BLaER1 treated with 17β-estradiol and CSF1 and Interleukin-3, amounts not matched to agents 10 nM and 100 nM (cell line): ENCODE data around the gene LGALS1.

Experiments used
- H3K27ac ChIP-seq, 11 experiments: shearing (Covaris generic); formaldehyde crosslinking; 2 replicates each; pipeline ENCODE4 v1.8.1; 2022
- H3K27me3 ChIP-seq, 11 experiments: shearing (Covaris generic); formaldehyde crosslinking; 2 replicates each; pipeline ENCODE4 v1.8.1; 2022
- H3K36me3 ChIP-seq, 11 experiments: shearing (Covaris generic); formaldehyde crosslinking; 2 replicates each; pipeline ENCODE4 v1.8.1; 2022
- H3K4me1 ChIP-seq, 10 experiments: shearing (Covaris generic); formaldehyde crosslinking; 2 replicates each; pipeline ENCODE4 v1.8.1; 2022
- H3K4me2 ChIP-seq, 11 experiments: shearing (Covaris generic); formaldehyde crosslinking; 2 replicates each; pipeline ENCODE4 v1.8.1; 2022
- H3K4me3 ChIP-seq, 10 experiments: shearing (Covaris generic); formaldehyde crosslinking; 2 replicates each; pipeline ENCODE4 v1.8.1; 2022
- H3K9ac ChIP-seq, 11 experiments: shearing (Covaris generic); formaldehyde crosslinking; 2 replicates each; pipeline ENCODE4 v1.8.1; 2022
- H3K9me3 ChIP-seq, 11 experiments: shearing (Covaris generic); formaldehyde crosslinking; replicated peaks in 1 of 11; 2 replicates each; pipeline ENCODE4 v1.8.1; 2022
- H4K20me1 ChIP-seq, 11 experiments: shearing (Covaris generic); formaldehyde crosslinking; 2 replicates each; pipeline ENCODE4 v1.8.1; 2022
- Cebpa-rat ChIP-seq, 11 experiments: shearing (Covaris generic); IDR thresholded peaks; 2 replicates each; pipeline ENCODE4 v1.8.1; 2022

Gene LGALS1

DNA sequence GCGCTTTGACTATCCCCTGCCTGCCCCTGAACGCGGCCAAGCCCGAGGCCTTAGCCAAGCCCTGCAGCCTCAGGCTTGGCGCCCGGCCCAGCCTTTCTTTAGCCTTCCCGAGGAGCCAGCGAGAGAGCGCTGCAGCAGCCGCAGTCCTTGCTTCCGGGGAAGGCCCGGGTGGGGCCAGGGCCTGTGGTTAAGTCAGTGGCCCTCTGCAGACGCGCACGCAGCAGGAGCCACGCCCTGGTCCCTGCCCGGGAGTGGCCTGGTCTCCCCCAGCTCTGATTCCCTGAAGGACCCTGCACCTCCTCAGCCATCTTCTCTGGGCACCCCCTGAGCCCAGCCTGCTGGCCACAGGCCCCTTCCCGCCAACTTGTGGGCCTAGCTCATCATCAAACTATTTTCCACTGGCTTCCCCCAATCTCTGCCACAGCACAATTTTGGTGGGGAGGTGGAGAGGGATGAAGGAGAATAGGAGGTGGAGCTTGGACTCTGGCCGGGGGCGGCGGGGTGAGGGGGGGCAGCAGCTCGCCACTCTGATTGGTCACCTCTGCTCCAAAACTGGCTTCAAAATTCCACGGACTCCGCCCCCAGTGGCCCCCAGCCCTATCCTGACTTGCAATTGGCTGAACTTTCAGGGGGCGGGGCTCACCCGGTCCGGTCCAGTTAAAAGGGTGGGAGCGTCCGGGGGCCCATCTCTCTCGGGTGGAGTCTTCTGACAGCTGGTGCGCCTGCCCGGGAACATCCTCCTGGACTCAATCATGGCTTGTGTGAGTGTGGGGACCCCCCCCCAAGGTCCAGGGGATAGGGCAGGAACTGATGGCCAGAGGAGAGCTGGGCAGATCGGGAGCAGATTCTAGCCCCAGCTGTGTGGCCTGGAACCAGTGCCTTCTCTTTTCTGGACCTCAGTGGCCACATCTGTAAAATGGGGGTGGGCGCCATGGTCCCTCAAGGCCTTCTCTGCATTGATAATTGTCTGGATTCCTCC is at the start of gene LGALS1:
TSS of gene LGALS1 (plus strand) at position 686 of the 979 bp plus-strand sequence. CDS start at position 753, 67 bp downstream.
- H3K36me3 ChIP-seq, result peaks cover 0 to 30% (median 6%) of the 10 kb centered on the region in 11 experiments; a peak in 13 of 22 replicates
- peaks cover 43 to 87% (median 74%) of the 10 kb centered on the region in 10 experiments for H3K4me1 ChIP-seq
- peak within 1 kb of the TSS; percentile 60 to 93 (median 87) for H3K27ac ChIP-seq
- H3K4me3 ChIP-seq, result peak within 1 kb of the TSS; percentile 48 to 90 (median 69)
- no peak for TF ChIP-seq Cebpa-rat (IDR thresholded peaks at IDR 0.05)
- H3K4me2 ChIP-seq, result peak within 1 kb of the TSS; percentile 80 to 99 (median 93)
- peak within 1 kb of the TSS; percentile 77 to 88 (median 83) for H3K9ac ChIP-seq
- H4K20me1 ChIP-seq, result peaks cover 0 to 44% (median 0%) of the 10 kb centered on the region in 11 experiments; a peak in 8 of 22 replicates
- no peaks in the 10 kb centered on the region for H3K9me3 ChIP-seq
- H3K27me3 ChIP-seq, result no peaks in the 10 kb centered on the region

DNA sequence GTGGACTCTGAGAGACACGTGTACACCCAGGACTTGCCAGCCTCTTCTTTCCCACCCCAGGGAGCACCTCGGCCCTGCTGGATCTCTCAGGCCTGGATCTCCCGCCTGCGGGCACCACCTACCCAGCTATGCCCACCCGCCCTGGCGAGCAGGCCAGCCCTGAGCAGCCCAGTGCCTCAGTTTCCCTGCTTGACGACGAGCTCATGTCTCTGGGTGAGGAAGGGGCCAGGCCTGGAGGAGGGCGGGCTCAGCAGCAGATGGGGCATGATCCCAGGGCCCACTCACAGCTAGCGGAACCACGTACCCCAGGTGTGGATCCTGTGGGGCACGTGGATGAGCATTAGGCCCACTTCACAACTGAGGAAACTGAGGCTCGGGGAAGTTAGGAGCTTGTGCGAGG is 49.7 kb upstream of the LGALS1 start:
- Histone ChIP-seq H3K9ac (peak overlapping the region; percentile 62 to 88 (median 72)), H3K4me1 (peaks cover 77 to 80% (median 79%) of the 10 kb centered on the region in 10 experiments), H3K36me3 (peaks cover 24 to 69% (median 50%) of the 10 kb centered on the region in 11 experiments), H3K27me3 (no peaks in the 10 kb centered on the region), H3K4me3 (peak overlapping the region in 7 of 10 experiments; percentile 5 to 45 (median 34); a peak in 9 of 20 replicates), H3K4me2 (peak overlapping the region; percentile 87 to 99 (median 95)), H3K27ac (peak overlapping the region; percentile 74 to 94 (median 81)), H3K9me3 (no peaks in the 10 kb centered on the region), H4K20me1 (peaks cover 0 to 11% (median 0%) of the 10 kb centered on the region in 11 experiments; a peak in 4 of 22 replicates)
- no peak for TF ChIP-seq Cebpa-rat (IDR thresholded peaks at IDR 0.05)

DNA sequence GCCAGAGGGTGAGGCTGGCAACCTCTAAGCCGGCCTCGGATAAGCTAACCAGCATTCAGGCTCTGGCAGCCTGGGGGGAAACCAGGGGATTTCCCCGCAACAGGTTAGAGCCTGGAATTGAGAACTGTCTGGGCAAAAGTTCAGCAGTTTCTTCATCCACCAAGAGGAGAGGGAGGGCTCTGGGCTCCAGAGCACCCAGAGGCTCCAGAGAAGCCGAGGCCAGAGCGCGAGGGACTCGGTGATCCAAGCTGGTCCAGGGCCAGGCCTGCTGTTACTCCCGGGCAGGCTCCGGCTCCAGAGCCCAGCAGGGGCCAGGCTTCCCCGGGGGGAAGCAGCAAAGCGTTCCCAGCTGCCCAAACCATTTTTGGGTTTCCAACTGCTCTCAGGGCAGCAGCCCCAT is 49.3 kb upstream of the LGALS1 start:
- Histone ChIP-seq H3K9ac (peak overlapping the region; percentile 62 to 88 (median 72)), H3K4me1 (peaks cover 81 to 84% (median 83%) of the 10 kb centered on the region in 10 experiments), H3K4me3 (peak overlapping the region in 8 of 10 experiments; percentile 5 to 45 (median 31); a peak in 12 of 20 replicates), H3K27ac (peak overlapping the region; percentile 74 to 94 (median 81)), H4K20me1 (peaks cover 0 to 11% (median 0%) of the 10 kb centered on the region in 11 experiments; a peak in 4 of 22 replicates), H3K9me3 (no peaks in the 10 kb centered on the region), H3K4me2 (peak overlapping the region; percentile 87 to 99 (median 95)), H3K27me3 (no peaks in the 10 kb centered on the region), H3K36me3 (peaks cover 20 to 69% (median 50%) of the 10 kb centered on the region in 11 experiments)
- TF ChIP-seq Cebpa-rat (IDR thresholded peaks at IDR 0.05), result no peak

DNA sequence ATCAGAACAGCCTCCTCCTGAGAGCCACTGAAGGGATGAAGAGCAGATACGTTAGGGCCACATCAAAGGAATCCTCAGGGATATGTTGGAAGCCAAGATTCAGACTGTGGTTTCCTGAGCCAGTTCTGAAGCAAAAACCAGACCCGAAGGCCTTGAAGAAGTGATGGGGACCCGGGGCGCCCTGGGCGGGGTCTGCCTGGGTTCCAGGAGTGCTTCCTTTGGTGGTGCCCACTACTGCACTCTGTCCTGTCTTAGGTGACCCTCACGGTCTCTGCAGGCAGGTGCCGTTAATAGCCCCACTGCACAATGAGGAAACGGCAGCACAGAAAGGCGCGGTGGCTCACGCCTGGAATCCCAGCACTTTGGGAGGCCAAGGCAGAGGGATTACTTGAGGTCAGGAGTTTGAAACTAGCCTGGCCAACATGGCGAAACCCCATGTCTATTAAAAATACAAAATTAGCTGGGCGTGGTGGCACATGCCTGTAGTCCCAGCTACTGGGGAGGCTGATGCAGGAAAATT is 48.8 kb upstream of the LGALS1 start:
- TF ChIP-seq Cebpa-rat (IDR thresholded peaks at IDR 0.05), result no peak
- Histone ChIP-seq H3K4me3 (peak overlapping the region in 8 of 10 experiments; percentile 5 to 45 (median 32); a peak in 15 of 20 replicates), H3K4me1 (peaks cover 85 to 89% (median 88%) of the 10 kb centered on the region in 10 experiments), H3K27me3 (no peaks in the 10 kb centered on the region), H3K27ac (peak overlapping the region; percentile 74 to 94 (median 81)), H4K20me1 (peaks cover 0 to 11% (median 0%) of the 10 kb centered on the region in 11 experiments; a peak in 4 of 22 replicates), H3K9me3 (no peaks in the 10 kb centered on the region), H3K9ac (peak overlapping the region; percentile 62 to 88 (median 72)), H3K36me3 (peaks cover 16 to 69% (median 50%) of the 10 kb centered on the region in 11 experiments), H3K4me2 (peak overlapping the region; percentile 87 to 99 (median 95))

DNA sequence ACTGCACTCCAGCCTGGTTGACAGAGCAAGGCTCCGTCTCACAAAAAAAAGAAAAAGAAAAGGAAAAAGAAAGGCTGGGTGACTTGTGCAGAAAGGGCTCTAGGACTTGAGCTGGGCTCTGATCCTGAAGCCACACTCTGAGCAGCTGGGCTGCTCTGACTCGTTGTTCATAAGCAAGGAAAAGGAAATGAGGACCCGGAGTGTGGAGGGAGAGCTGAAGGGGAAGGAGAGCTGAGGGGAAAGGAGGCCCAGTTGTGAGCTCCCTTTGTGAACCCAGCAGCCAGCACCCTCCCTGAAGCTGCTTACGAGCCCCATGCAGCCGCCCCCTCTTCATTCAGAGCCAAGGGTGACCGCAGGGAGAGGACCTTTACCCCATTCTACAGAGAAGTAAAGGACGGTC is 48.3 kb upstream of the LGALS1 start:
- Histone ChIP-seq H3K27ac (peak overlapping the region; percentile 74 to 94 (median 81)), H3K9ac (peak overlapping the region; percentile 62 to 88 (median 72)), H3K9me3 (no peaks in the 10 kb centered on the region), H3K36me3 (peaks cover 12 to 70% (median 51%) of the 10 kb centered on the region in 11 experiments), H3K4me2 (peak overlapping the region; percentile 87 to 99 (median 95)), H3K4me1 (peaks cover 90 to 94% (median 93%) of the 10 kb centered on the region in 10 experiments), H3K4me3 (peak overlapping the region in 8 of 10 experiments; percentile 5 to 45 (median 32); a peak in 14 of 20 replicates), H4K20me1 (peaks cover 0 to 11% (median 0%) of the 10 kb centered on the region in 11 experiments; a peak in 4 of 22 replicates), H3K27me3 (no peaks in the 10 kb centered on the region)
- no peak for TF ChIP-seq Cebpa-rat (IDR thresholded peaks at IDR 0.05)

DNA sequence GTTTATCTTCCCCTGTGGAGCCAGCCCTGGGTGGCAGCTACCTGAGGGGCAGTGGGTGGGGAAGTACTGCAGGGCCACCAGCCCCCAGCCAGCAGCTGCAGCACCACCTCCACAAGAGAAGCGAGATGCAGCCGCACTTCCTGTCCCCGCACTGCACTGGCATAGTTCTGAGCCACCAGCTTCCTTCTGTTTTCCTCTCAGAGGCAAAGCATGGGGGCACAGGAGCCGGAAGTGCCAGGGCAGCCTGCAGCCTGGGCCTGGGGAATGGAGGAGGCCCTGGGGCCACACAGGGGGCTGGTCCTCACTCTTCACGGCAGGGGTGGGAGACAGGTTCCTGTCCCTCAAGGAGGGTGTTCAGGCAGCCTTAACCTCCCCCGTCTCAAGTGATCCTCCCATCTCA is 47.9 kb upstream of the LGALS1 start:
- Histone ChIP-seq H3K9me3 (no peaks in the 10 kb centered on the region), H3K4me3 (peak overlapping the region in 8 of 10 experiments; percentile 5 to 45 (median 28); a peak in 12 of 20 replicates), H3K36me3 (peaks cover 9 to 70% (median 51%) of the 10 kb centered on the region in 11 experiments), H3K27me3 (no peaks in the 10 kb centered on the region), H3K4me1 (peaks cover 95 to 98% (median 97%) of the 10 kb centered on the region in 10 experiments), H3K9ac (peak overlapping the region; percentile 62 to 88 (median 72)), H3K4me2 (peak overlapping the region; percentile 87 to 99 (median 95)), H4K20me1 (peaks cover 0 to 8% (median 0%) of the 10 kb centered on the region in 11 experiments; a peak in 4 of 22 replicates), H3K27ac (peak overlapping the region; percentile 74 to 94 (median 81))
- TF ChIP-seq Cebpa-rat (IDR thresholded peaks at IDR 0.05), result no peak

DNA sequence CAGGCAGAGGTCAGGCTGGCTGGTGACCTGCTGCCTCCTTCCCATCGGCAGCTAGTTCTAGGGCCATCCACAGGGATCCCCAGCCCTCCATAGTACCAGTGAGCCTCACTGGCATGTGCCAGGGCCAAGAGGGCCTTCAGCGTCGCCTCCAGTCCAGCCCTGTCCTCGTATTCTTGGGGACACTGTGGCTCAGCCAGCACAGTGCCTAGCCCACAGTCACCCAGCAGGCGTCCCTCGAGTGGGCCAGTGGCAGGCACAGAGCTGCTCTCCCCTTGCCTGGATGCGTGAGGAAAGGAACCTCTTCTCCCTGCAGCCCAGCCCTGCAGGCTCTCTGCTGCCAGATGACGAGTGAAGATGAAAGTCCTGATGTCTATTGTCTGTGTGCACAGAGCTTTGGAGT is 46.6 kb upstream of the LGALS1 start:
- no peaks in the 10 kb centered on the region for H3K27me3 ChIP-seq
- H4K20me1 ChIP-seq, result no peaks in the 10 kb centered on the region; a peak in 2 of 22 replicates
- H3K9me3 ChIP-seq, result no peaks in the 10 kb centered on the region
- peak overlapping the region; percentile 87 to 99 (median 95) for H3K4me2 ChIP-seq
- H3K36me3 ChIP-seq, result peaks cover 0 to 60% (median 44%) of the 10 kb centered on the region in 11 experiments; a peak in 18 of 22 replicates
- no peak for TF ChIP-seq Cebpa-rat (IDR thresholded peaks at IDR 0.05)
- peak overlapping the region; percentile 14 to 94 (median 81); a peak in 19 of 22 replicates for H3K27ac ChIP-seq
- H3K4me3 ChIP-seq, result no peak overlapping the region; a peak in 2 of 20 replicates
- peaks cover 99 to 100% (median 100%) of the 10 kb centered on the region in 10 experiments for H3K4me1 ChIP-seq
- peak overlapping the region; percentile 23 to 88 (median 68); a peak in 18 of 22 replicates for H3K9ac ChIP-seq

DNA sequence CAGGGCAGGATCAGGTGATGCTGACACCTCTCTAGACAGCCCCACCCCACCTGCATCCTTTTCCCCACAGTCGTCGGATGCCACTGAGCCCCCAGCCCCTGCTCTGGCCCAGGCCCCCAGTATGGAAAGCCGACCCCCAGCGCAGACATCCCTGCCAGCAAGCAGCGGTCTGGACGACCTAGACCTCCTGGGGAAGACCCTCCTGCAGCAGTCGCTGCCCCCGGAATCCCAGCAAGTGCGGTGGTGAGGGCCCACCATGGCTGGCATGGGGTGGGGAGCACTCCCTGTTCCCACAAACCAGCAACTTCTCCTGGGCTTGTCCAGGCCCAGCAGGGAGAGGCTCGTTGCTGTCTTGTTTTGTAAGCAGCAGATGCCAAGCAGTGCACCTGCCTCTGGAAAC is 45.5 kb upstream of the LGALS1 start:
- Histone ChIP-seq H3K27me3 (no peaks in the 10 kb centered on the region), H3K36me3 (peaks cover 0 to 50% (median 38%) of the 10 kb centered on the region in 11 experiments; a peak in 18 of 22 replicates), H4K20me1 (no peaks in the 10 kb centered on the region; a peak in 2 of 22 replicates), H3K4me1 (peaks cover 99 to 100% (median 100%) of the 10 kb centered on the region in 10 experiments), H3K27ac (peak overlapping the region in 7 of 11 experiments; percentile 75 to 94 (median 81); a peak in 12 of 22 replicates), H3K9ac (peak overlapping the region in 6 of 11 experiments; percentile 68 to 88 (median 84); a peak in 8 of 22 replicates), H3K4me2 (peak overlapping the region; percentile 22 to 99 (median 97); a peak in 16 of 22 replicates), H3K4me3 (no peak overlapping the region), H3K9me3 (no peaks in the 10 kb centered on the region)
- no peak for TF ChIP-seq Cebpa-rat (IDR thresholded peaks at IDR 0.05)
